CD1c-positive myeloid dendritic cell (primary cell): ENCODE data around the gene PPT1.

Experiments used
- DNase-seq: peaks from one replicate; pipeline ENCODE4 v3.0.0-alpha.2; 2016; ENCODE audit errors: extremely low spot score

PPT1 gene

GRCh38 chr1:40092706-40093639, 4.1 kb downstream of the PPT1 start:
- DNase-seq: peak; percentile 68

- DNase-seq: no peak
These were observed 4.8 kb downstream of the PPT1 start for GRCh38 chr1:40092241-40092640.

DNA sequence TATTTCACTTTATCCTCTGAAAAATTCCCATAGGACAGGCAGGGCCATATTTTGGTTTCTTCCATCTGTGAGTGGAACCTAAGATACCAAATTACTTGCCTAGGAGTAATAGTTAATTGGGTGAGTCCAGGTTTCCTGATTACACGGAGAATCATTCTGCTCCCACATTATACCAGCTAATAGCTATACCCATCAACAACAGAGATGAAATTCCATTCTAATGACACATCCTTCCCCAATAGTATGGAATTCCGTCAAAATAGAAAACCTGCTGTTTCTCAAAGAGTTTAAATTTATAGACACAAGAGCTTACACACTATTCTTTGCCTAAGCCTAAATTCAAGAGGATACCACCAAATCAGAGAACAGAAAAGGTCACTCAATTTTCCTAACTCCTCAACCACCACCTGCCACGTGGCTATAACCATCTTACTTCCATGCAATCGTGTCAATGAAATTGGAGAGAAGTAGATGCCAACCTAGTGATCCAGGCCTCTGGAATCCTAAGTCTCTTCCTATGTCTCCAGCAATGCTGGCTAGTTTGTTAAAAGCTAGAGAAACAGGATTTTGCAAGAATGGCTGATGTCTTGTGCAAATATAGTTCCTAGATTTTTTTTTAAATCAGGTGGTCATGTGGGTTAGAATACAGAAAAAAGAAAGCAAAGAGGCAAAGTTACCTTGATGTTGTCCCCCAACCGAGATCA, 6.2 kb downstream of the PPT1 start:
- no peak for DNase-seq

GRCh38 chr1:40084750-40085149, 12.3 kb downstream of the PPT1 start:
- DNase-seq: peak; percentile 63

DNA sequence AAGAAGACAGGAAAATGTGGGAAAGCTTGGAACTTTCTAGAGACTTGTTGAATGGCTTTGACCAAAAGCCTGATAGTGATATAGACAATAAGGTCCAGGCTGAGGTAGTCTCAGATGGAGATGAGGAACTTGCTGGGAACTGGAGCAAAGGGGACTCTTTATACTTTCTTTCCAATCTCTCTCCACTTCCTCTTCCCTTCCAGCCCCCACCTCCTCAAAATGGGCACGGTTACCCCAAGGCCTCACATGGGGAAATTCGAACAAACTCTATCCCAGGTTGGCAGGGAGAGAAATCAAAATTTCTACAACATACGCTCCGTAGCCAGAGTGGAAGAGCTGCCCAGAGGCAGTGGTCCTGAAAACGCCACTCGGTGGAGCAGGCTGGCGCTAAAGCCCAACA, 15.2 kb downstream of the PPT1 start:
- DNase-seq: peak; percentile 60

- DNase-seq: peak; percentile 74
These were observed 17.2 kb downstream of the PPT1 start for GRCh38 chr1:40079774-40080400.

GRCh38 chr1:40078512-40079333, 18.3 kb downstream of the PPT1 start:
- peak; percentile 76 for DNase-seq

DNA sequence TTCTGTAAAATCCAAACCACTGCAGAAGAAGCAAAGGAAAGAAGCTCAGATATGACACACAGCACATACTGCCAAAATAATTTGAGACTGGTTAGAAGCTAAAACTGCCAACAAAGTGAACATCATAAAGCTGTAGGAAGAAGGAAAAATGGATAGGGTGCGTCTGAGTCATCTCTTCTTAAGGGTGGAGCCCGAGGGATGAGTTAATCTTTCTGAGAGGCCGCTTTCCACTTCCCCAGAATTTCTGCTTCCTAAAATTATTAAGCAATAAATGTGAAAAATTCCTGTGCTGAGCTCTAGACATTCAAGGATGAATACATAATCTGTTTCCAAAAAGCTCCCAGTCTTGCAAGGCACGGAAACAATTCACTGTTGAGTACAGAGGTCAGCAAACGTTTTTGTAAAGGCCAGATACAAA, 20.1 kb downstream of the PPT1 start:
- peak; percentile 91 for DNase-seq

- peak; percentile 69 for DNase-seq
These were observed 21.8 kb downstream of the PPT1 start for GRCh38 chr1:40075266-40075665.

DNA sequence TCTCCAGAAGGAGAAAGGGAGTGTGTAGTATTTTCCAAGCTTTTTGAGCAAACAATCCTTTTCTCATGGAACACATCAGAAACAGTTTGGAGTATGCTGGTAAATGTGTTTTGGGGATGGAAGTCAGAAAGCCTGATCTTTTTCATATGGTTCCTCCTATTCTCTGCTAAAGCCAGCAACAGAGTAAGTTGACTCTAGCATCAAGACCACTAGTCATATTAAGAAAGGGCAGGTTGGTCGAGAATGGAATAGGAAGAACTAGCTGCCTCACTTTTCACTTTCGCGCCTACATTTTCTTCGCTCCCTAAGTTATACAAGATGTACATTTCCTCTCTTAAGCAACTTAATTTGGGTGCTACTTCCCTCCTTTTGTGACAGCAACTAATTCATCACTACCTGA, 24.0 kb downstream of the PPT1 start:
- no peak for DNase-seq

DNA sequence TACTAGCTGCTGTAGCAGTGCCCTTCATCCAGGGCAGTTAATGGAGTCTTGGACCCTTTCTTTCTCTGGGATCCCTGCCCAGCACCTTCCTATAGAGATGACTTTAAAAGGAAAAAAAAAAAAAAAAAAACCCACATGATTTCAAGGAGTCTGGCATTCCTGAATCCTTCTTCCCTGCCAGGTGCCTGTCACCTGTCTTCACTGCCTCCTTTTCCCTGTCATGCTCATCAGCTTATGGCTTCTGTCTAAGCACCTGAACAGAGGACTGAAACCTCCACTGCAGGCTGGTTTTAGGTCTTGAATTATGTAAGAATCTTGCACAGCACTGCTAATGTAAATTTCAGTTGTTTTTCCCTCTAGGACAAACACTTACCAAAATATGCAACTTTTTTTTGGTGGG, 24.9 kb downstream of the PPT1 start:
- DNase-seq: no peak

- no peak for DNase-seq
These were observed 29.2 kb downstream of the PPT1 start for GRCh38 chr1:40067851-40068250.

DNA sequence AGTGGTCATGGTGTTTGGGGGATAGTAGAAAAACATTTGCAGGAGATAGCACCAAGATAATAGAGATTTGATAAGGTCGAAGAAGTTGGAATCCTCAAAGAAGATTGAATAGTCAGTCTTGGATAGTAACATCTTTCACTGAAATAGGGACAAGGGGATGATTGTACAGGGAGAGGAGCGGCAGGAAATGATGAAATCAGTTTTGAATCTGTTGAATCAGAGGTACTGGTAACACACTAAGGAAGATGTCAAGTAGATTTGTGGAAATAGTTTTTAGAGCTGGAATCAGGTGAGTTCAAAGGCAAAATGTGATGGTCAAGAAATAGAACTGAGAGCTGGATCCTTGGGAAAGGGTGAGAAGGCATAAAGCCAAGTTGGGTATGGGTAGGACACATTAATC, 30.0 kb downstream of the PPT1 start:
- DNase-seq: no peak

- peak; percentile 61 for DNase-seq
These were observed 32.1 kb downstream of the PPT1 start for GRCh38 chr1:40064797-40065499.

- peak; percentile 45 for DNase-seq
These were observed 36.9 kb downstream of the PPT1 start for GRCh38 chr1:40059960-40060750.

- peak; percentile 77 for DNase-seq
These were observed 37.6 kb downstream of the PPT1 start for GRCh38 chr1:40059338-40059959.

GRCh38 chr1:40058453-40059337, 38.4 kb downstream of the PPT1 start:
- DNase-seq: no peak

DNA sequence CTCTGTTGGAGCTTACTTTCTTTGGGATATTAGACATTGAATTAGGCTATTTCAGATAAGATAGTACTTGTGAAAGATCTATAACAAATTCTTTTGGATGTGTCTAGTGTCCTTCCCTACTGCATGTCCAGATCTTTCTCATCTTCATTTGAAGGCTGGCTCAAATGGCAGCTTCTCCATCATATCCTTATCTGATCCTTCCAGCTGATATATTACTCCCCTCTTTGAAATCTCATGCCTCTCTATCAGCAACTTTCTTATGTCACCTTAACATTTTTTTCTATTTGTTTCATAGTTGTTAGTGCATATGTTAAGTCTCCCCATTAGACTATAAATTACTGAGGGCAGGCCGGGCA, 39.0 kb downstream of the PPT1 start:
- no peak for DNase-seq
